Gastrocnemius medialis (tissue), 4 donors: ENCODE measurements around the gene TRIM28.
A peak's percentile ranks its signal among the peaks of the same experiment; 100 is the strongest.

Experiments used
- CTCF ChIP-seq, 5 experiments: fragments of 450-650 bp in 3 of 5; fragments of 200-600 bp in 2 of 5; sonication (generic) in 2 of 5; IDR thresholded peaks in 4 of 5; conservative IDR thresholded peaks in 1 of 5; 1 replicate in 4 of 5; 2 replicates in 1 of 5; pipeline ENCODE4 v1.5.1; 2016 to 2019; ENCODE audit warnings: antibody characterized with exemption in 5 of 5, mild to moderate bottlenecking in 3 of 5, moderate library complexity in 3 of 5
- POLR2A ChIP-seq, 2 donors: fragments of 450-650 bp; IDR thresholded peaks; one replicate each; pipeline ENCODE4 v1.6.1; 2017; ENCODE audit warnings: antibody characterized with exemption in 2 of 2, mild to moderate bottlenecking in 2 of 2, moderate library complexity in 2 of 2

GRCh38 chr19:58513694-58514563 lies 29.9 kb upstream of the TRIM28 start:
- TF ChIP-seq POLR2A (IDR thresholded peaks at IDR 0.05) (no peak), CTCF (IDR thresholded peaks at IDR 0.05 in 4 of 5, conservative IDR thresholded peaks at IDR 0.05 in 1 of 5) (peak; percentile 57 to 89 (median 77))
